AG10803 (cell line): ENCODE data around the gene NMT1.

ENCODE experiments used
- DNase-seq: peaks from one replicate; pipeline ENCODE4 v3.0.0; 2010; ENCODE audit warnings: low read depth
- H3K4me3 ChIP-seq: 2 replicates; pipeline ENCODE4 v1.5.1; 2011; ENCODE audit warnings: mild to moderate bottlenecking, low read length, control low read depth
- CTCF ChIP-seq: conservative IDR thresholded peaks from 2 replicates; pipeline ENCODE4 v1.5.1; 2011; ENCODE audit warnings: mild to moderate bottlenecking, low read length, control low read depth, inconsistent platforms

The NMT1 gene

GRCh38 chr17:45018848-45019711 lies 42.0 kb upstream of the NMT1 start:
- peak overlapping the region; percentile 60 for H3K4me3 ChIP-seq
- peak; percentile 48 for DNase-seq
- TF ChIP-seq CTCF = no peak; the same call in 1 of the 2 replicates

GRCh38 chr17:45020354-45021138 lies 40.6 kb upstream of the NMT1 start:
- no peak for TF ChIP-seq CTCF
- DNase-seq = peak; percentile 30
- H3K4me3 ChIP-seq = no peak overlapping the region

GRCh38 chr17:45021607-45022287 lies 39.4 kb upstream of the NMT1 start:
- peak; percentile 44 for TF ChIP-seq CTCF
- H3K4me3 ChIP-seq = peak overlapping the region; percentile 52
- DNase-seq = peak; percentile 51

GRCh38 chr17:45022288-45022648 lies 38.8 kb upstream of the NMT1 start:
- no peak for DNase-seq
- H3K4me3 ChIP-seq = no peak overlapping the region
- no peak for TF ChIP-seq CTCF

- TF ChIP-seq CTCF = no peak
- H3K4me3 ChIP-seq = no peak overlapping the region
- no peak for DNase-seq
Observed at GRCh38 chr17:45022655-45023339, 38.3 kb upstream of the NMT1 start.

GRCh38 chr17:45029096-45029495 lies 32.0 kb upstream of the NMT1 start:
- no peak for TF ChIP-seq CTCF
- no peak overlapping the region for H3K4me3 ChIP-seq
- DNase-seq = no peak
